Sigmoid colon (tissue), 4 donors: ENCODE results near the gene BATF.

Source experiments
- POLR2A ChIP-seq, 2 donors: fragments of 450-650 bp; IDR thresholded peaks; one replicate each; pipeline ENCODE4 v1.6.1; 2016; ENCODE audit warnings: antibody characterized with exemption in 2 of 2, mild to moderate bottlenecking in 2 of 2, moderate library complexity in 2 of 2
- POLR2AphosphoS5 ChIP-seq, 4 donors: sonication (generic); formaldehyde crosslinking; IDR thresholded peaks; one replicate each; pipeline ENCODE4 v1.6.1; 2017; ENCODE audit warnings: antibody characterized with exemption in 4 of 4
- TF ChIP-seq, protein P1 (sequence below), 4 experiments: fragments of 450-650 bp in 3 of 4; fragments of 200-600 bp in 1 of 4; IDR thresholded peaks; one replicate each; pipeline ENCODE4 v1.5.1; 2016 to 2019; ENCODE audit warnings: antibody characterized with exemption in 4 of 4, mild to moderate bottlenecking in 3 of 4, moderate library complexity in 2 of 4

DNA sequence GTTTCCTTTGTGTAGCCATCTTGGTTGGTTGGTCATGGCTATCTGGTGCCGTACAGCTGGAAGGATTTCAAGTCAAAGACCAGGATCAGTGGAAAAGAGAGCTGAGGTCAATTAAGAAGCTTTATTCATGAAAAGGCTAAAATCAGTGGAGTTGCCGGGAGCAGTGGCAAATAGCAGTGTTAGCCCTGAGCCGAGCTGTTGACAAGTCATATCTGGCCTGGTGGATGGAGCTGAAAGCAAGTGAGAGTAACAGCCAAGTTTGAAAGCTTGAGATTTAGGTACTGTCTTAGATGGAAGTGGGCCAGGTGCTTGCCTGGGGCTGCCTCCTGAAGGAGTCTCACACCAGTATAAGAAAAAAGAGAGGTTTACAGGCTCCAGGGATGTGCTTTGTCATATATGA lies 9.0 kb downstream of the BATF start:
- no peak for TF ChIP-seq POLR2AphosphoS5 (IDR thresholded peaks at IDR 0.05)
- TF ChIP-seq, protein P1, sequence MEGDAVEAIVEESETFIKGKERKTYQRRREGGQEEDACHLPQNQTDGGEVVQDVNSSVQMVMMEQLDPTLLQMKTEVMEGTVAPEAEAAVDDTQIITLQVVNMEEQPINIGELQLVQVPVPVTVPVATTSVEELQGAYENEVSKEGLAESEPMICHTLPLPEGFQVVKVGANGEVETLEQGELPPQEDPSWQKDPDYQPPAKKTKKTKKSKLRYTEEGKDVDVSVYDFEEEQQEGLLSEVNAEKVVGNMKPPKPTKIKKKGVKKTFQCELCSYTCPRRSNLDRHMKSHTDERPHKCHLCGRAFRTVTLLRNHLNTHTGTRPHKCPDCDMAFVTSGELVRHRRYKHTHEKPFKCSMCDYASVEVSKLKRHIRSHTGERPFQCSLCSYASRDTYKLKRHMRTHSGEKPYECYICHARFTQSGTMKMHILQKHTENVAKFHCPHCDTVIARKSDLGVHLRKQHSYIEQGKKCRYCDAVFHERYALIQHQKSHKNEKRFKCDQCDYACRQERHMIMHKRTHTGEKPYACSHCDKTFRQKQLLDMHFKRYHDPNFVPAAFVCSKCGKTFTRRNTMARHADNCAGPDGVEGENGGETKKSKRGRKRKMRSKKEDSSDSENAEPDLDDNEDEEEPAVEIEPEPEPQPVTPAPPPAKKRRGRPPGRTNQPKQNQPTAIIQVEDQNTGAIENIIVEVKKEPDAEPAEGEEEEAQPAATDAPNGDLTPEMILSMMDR (IDR thresholded peaks at IDR 0.05) = no peak
- no peak for TF ChIP-seq POLR2A (IDR thresholded peaks at IDR 0.05)
